ENCODE measurements around the gene RRP1B.

- no peak for TF ChIP-seq CTCF (IDR thresholded peaks at IDR 0.05; ENCODE audit: borderline replicate concordance, extremely low read depth, low read length, poor library complexity, severe bottlenecking)
- TF ChIP-seq EZH2 (IDR thresholded peaks at IDR 0.05; ENCODE audit: borderline replicate concordance, low read depth, low read length, severe bottlenecking) = no peak
These were observed 43.9 kb downstream of the RRP1B start for GRCh38 chr21:43703035-43703880.
